ENCODE results near the gene CLDN9.

CLDN9 gene

GRCh38 chr16:2999929-3000328 lies 12.8 kb upstream of the CLDN9 start:
- DNase-seq, result no peak

DNA sequence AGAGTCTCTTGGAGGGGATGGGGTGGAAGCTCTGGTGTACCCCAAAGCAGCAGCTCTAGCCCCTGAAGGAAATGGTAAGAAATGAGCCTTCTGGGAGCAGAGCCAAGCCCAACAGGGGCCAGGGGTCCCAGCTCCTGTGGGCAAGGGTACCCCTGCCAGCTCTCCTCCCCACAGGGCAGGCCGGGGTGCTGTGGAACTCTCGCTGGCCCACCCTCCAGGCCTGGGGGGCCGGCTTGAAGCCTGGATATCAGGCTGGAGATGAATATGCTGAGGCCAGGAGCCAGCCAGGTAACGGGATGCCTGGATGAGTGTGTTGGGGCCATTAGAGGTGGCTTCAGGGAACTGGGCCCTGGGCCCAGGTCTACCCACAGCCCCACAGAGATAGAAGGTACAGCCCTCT lies 12.2 kb upstream of the CLDN9 start:
- DNase-seq, result no peak

GRCh38 chr16:3001316-3001715 lies 11.4 kb upstream of the CLDN9 start:
- DNase-seq, result no peak

DNA sequence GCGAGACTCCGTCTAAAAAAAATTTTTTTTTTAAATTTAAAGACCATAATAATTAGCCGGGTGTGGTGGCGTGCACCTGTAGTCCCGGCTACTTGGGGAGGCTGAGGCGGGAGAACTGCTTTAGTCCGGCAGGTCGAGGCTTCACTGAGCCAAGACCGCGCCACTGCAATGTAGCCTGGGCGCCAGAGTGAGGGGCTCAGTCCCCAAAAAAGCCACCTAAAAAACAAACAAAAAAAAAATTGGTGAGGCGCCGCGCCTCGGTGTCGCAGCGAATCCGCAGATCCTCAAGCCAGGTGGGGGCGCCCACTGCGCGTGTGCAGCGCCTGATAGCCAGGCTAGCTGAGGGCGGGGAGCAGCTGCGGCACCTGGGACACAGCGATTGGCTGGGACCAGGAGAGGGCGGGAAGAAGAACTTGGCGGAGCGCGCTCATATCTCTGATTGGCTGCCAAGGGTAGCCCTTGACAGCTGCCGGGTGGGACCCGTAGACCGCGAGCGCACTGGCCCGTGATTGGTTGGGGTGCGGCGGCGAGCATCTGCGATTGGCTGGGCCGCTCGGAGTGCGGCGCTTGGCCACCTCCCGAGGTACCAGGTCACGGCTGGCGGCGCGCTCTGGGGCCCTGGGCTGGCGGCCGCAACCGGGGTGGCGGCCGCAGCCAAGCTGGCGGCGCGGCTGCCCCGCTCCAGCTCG lies 9.0 kb upstream of the CLDN9 start:
- peak; percentile 99 for DNase-seq

DNA sequence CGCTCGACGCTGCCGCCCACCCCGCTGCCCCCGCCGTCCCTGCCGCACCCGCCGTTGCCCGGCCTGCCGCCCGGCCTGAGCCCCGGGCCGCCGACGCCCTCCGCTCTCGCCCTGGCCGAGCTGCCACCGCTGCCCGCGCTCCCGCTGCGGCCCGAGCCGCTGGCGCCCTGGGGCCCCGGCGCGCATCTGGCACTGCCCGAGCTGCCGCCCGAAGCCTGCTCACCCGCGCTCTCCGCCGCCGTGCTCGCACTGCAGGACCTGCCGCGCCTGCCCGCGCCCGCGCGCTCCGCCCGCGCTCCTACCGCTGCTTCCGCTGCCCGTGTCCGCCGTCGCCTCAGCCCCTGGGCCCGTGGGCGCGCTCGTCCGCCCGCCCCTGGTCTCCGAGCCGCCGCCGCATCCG lies 8.4 kb upstream of the CLDN9 start:
- peak; percentile 9 for DNase-seq

DNA sequence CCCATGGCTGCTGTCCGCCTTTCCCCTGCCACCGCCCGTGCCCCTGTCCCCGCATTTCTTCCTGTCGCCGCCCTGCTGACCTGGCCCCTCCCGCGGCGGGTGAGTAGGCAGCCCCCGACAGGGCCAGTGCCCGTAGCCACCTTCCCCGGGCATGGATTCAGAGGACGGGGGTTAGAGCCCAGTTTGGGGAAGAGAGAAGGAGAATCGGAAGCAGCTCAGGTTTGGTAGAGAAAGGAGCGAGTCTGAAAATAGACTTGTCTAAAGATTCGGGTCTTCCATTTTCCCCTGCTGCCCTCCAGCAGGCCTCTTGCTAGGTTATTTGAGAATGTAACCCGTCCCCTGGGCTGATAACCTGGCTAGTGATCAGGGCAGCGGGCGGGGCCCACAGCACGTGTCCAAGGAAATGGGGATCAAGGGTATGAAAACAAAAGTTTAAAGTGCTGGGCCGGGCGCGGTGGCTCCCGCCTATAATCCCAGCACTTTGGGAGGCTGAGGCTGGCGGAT lies 7.9 kb upstream of the CLDN9 start:
- DNase-seq, result peak; percentile 6

- DNase-seq, result no peak
Observed at GRCh38 chr16:3007059-3007956, 5.4 kb upstream of the CLDN9 start.

GRCh38 chr16:3007957-3008689 lies 4.6 kb upstream of the CLDN9 start:
- peak; percentile 42 for DNase-seq

DNA sequence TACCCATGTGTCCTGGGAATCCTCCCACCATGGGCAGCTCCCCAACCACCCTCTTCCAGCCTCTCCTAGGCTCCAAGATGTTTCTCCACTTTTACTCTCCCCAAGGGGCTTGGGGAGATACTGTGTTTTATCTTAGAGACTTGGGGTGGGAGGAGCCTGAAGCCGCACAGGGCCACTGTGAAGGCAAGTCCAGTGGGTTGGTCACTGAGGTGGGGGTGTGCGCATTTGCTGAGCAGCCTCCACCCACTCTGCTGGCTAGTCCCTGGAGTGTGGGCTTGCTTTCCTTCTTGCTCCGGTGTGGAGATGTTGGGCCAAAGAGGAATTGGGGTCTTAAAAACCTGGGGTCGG lies 4.1 kb upstream of the CLDN9 start:
- no peak for DNase-seq

DNA sequence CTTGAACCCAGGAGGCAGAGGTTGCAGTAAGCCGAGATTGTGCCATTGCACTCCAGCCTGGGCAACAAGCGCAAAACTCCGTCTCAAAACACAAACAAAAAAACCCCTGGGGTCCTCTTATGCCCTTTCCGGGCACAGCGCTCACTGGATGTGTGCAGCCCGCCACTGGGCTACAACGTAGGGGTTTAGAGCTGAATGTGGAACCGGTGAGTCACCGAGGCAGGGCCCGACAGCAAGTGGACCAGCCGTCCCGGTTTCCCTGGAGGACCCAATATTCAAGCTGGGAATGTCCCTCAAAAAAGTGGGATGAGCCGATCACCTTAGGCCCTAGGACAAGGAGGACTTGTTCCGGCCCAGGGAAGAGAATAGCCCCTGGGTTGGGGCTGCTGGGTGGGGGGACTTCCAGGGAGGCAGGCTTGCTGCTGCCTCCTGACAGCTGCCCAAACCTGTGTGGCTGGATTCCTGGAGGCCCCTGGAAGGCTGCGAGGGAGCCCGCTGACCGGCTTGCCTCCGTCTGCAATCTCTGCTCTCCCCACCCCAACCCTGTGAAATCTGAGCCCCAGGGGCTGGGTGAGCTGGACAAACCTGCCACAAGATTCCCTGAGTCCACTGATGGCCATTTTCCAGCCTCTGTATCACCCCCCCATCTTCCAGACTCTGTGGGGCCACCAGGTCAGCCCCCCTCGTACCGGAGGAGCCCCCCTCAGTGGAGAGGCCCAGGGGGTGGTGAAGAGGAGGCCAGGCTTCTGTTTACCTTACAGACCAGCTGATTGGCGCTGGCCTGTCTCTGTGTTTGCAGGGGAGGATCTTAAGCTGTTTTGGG lies 2.9 kb upstream of the CLDN9 start:
- no peak for DNase-seq

GRCh38 chr16:3010510-3010909 lies 2.2 kb upstream of the CLDN9 start:
- no peak for DNase-seq

DNA sequence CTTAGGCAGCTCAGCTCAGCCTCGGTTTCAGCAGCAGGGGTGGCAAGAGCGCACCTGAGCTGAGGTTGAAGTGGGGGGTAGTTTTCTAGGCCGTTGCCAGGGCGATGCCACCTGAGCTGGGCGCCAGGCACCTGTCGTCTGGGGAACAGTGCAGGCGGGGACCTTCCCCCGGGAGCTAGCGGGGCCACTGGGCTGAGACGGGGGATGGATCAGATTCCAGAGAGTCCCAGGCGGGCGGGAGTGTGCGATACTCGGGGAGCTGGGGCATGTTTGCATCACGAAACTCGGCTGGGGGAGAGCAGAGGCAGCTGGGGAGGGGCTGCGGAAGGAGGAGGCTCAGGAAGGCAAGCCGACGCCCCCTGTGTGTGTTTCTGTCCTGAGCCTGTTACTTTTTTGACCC lies 477 bp upstream of the CLDN9 start:
- no peak for DNase-seq

- no peak for DNase-seq
Observed at GRCh38 chr16:3013491-3013951, 798 bp downstream of the CLDN9 start.

GRCh38 chr16:3013998-3014690 lies 1.4 kb downstream of the CLDN9 start:
- DNase-seq, result no peak

DNA sequence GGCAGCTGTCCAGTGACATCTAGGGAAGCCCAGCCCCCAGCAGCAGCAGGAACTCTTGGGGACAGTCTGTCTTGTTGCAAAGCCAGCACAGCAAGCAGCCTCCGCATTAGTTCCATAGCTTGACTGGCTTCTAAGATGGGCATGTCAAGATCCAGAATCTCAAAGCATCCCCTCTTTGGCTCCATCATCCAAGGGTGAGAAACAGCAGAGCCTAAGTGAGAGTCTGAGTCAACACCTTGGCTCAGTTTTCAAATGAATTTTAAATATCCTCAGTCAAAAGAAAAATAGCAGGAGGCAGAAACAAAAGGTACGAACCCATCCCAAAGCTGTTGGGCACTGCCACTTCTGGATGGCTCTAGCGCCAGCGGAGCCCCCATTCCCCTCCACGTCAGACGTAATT lies 2.2 kb downstream of the CLDN9 start:
- no peak for DNase-seq

DNA sequence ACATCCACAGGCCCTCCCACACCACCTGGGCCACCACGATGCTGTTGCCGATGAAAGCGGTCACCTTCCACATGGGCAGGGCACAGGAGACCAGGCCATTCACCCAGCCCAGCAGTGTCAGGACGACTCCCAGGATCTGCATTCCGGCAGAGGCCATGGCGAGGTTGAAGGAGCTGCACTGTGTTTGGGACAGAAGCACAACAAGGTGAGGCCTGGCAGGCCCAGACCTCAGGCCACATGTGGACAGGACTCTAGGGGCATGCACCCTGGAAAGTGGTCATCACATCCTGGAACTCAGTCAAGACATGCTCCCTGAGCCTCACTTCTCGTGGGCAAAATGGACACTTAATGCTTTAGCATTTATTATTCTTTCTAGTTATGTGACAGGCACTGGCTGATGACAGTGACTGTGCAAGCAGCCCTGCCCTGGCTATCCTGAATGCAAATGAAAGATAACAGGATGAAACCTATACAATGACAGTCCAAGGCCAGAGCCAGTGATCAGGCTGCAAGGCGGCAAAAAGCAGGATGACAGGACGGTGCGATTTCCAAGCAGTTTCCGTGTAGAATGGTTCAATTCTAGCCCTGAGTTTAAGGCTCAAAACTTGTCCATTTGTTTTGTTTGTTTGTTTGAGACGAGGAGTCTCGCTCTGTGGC lies 3.3 kb downstream of the CLDN9 start:
- no peak for DNase-seq

GRCh38 chr16:3017344-3017743 lies 4.6 kb downstream of the CLDN9 start:
- DNase-seq, result no peak

- no peak for DNase-seq
Observed at GRCh38 chr16:3017794-3018506, 5.2 kb downstream of the CLDN9 start, which contains the start of gene CLDN6. Gene CLDN6 (minus strand): TSS chr16:3018183. CDS start chr16:3016021, 2,162 bp downstream.

- DNase-seq, result no peak
Observed at GRCh38 chr16:3019594-3020246, 7.0 kb downstream of the CLDN9 start.

DNA sequence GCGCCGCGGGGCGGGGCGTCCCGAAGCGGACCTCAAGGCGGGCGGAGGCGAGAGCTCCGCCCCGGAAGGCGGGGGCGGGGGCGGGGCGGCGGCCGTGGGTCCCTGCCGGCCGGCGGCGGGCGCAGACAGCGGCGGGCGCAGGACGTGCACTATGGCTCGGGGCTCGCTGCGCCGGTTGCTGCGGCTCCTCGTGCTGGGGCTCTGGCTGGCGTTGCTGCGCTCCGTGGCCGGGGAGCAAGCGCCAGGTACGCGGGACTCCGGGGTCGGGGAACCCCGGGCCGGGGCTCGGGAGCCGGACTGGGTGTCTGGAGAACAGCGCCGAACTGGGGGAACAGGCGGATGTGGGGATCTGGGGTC lies 7.5 kb downstream of the CLDN9 start, which contains the start of gene TNFRSF12A:
Gene TNFRSF12A, plus strand, starts transcription at position 122 of the 357 bp plus-strand sequence. Its CDS starts 30 bp downstream, at position 152.
- peak; percentile 86 for DNase-seq

All from inflammatory macrophage treated with lipopolysaccharide for 4 hours (primary cell).